ENCODE data around the gene TLX2.
A peak's percentile ranks its signal among the peaks of the same experiment; 100 is the strongest.

The TLX2 gene

DNA sequence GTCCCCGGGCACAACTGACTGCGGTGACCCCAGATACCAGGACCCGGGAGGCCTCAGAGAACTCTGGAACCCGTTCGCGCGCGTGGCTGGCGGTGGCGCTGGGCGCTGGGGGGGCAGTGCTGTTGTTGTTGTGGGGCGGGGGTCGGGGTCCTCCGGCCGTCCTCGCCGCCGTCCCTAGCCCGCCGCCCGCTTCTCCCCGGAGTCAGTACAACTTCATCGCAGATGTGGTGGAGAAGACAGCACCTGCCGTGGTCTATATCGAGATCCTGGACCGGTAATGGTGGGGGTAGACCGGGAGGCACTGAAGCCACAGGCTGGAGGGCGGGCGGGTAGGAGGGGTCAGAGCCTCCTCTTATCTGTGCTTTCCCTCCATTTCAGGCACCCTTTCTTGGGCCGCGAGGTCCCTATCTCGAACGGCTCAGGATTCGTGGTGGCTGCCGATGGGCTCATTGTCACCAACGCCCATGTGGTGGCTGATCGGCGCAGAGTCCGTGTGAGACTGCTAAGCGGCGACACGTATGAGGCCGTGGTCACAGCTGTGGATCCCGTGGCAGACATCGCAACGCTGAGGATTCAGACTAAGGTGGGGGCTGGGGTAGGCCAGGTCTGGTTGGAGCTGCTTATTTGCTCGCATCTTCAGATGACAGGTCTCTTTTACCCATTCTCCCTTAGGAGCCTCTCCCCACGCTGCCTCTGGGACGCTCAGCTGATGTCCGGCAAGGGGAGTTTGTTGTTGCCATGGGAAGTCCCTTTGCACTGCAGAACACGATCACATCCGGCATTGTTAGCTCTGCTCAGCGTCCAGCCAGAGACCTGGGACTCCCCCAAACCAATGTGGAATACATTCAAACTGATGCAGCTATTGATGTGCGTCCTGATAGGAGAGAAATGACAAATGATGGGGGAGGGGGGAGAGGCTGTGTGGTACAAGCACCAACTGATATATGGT, 16.3 kb downstream of the TLX2 start:
- H3K9me3 Mint-ChIP-seq: no peaks in the 10 kb centered on the region
- H3K27me3 Mint-ChIP-seq: no peaks in the 10 kb centered on the region
- H3K27ac Mint-ChIP-seq: peak overlapping the region; percentile 99
- H3K4me1 Mint-ChIP-seq (ENCODE audit: low read depth): peaks cover 40% of the 10 kb centered on the region
- DNase-seq: peak; percentile 68
- peaks cover 76% of the 10 kb centered on the region for H3K36me3 Mint-ChIP-seq (ENCODE audit: low read depth)
- H3K4me3 Mint-ChIP-seq: peak overlapping the region; percentile 100

DNA sequence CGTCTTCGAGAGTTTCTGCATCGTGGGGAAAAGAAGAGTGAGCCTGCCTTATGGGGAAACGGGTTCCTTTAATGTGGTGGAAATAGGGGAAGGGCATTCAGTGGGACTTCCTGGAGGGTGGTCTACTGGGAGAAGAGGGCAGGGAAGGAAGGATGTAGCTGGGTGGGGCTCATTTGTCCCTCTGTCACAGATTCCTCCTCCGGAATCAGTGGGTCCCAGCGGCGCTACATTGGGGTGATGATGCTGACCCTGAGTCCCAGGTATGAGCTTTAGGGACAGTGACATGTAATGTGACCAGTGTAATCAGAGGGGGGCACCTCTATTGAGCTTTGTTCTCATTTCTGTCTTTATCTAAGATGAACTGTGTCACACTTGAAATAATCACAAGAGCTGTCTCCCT, 17.4 kb downstream of the TLX2 start:
- H3K36me3 Mint-ChIP-seq (ENCODE audit: low read depth): peaks cover 65% of the 10 kb centered on the region
- peak overlapping the region; percentile 99 for H3K27ac Mint-ChIP-seq
- peaks cover 35% of the 10 kb centered on the region for H3K4me1 Mint-ChIP-seq (ENCODE audit: low read depth)
- H3K9me3 Mint-ChIP-seq: no peaks in the 10 kb centered on the region
- no peak for DNase-seq
- H3K27me3 Mint-ChIP-seq: no peaks in the 10 kb centered on the region
- peak overlapping the region; percentile 100 for H3K4me3 Mint-ChIP-seq

DNA sequence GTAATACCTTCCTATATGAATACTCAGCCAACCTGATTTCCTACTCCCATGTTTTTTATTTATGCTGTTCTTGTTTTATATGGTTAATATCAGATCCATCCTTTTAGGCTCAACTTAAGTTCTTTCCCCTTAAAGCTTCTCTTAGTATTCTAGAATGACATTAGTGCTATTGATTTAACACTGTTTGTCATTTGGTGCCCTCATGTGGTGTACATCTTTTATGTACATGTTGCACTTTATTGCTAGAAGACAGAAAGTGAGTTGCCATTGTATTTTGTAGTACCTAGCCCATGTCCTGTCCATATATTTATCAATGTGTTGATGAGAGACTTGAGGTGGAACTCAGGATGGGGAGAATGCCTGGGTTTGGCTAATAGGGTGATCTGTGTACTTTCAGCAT, 18.0 kb downstream of the TLX2 start:
- H3K27me3 Mint-ChIP-seq: no peaks in the 10 kb centered on the region
- H3K36me3 Mint-ChIP-seq (ENCODE audit: low read depth): peaks cover 59% of the 10 kb centered on the region
- peaks cover 29% of the 10 kb centered on the region for H3K4me1 Mint-ChIP-seq (ENCODE audit: low read depth)
- H3K9me3 Mint-ChIP-seq: no peaks in the 10 kb centered on the region
- H3K27ac Mint-ChIP-seq: peak overlapping the region; percentile 99
- DNase-seq: no peak
- peak overlapping the region; percentile 100 for H3K4me3 Mint-ChIP-seq

DNA sequence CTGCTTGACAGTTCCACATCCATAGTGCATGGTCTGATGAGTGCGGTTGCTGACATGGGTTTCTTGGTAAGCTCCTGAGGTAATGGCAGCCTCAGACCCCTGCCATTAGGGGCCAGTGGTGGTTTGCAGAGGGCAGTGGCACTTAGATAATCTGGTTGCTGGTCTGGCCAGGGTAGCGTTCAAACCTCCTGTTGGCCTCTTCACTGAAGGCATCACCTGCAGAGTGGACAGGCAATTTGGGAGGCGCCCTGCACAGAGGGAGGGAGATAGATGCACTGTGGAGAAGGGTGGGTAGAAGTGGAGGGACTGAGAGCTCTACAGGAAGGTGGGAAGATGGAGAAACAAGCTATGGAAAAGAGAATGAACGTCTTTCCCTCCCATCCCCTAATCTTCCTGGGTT, 19.2 kb downstream of the TLX2 start:
- peaks cover 47% of the 10 kb centered on the region for H3K36me3 Mint-ChIP-seq (ENCODE audit: low read depth)
- no peaks in the 10 kb centered on the region for H3K9me3 Mint-ChIP-seq
- no peak overlapping the region for H3K4me3 Mint-ChIP-seq
- DNase-seq: no peak
- H3K27ac Mint-ChIP-seq: no peak overlapping the region
- peaks cover 17% of the 10 kb centered on the region for H3K4me1 Mint-ChIP-seq (ENCODE audit: low read depth)
- peaks cover 8% of the 10 kb centered on the region for H3K27me3 Mint-ChIP-seq

DNA sequence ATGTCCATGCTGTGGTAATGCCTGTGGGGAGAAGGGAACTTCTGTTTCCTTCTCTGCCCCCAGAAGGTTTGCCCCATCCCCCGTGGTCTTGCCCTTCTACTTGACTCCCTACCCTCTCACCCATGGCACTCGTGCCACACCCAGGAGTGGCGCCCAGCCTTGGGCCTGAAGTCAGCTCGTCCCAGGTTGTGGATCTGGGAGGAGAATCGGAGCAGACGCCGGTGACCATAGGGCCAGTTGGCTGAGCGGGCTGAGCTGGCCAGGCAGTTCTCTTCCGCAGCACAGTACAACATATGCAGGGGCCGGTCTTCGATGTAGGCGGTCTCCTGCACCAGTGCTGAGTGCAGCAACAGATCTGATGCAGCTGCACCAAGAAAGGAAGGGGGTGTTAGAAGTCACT, 20.2 kb downstream of the TLX2 start:
- H3K4me1 Mint-ChIP-seq (ENCODE audit: low read depth): peaks cover 17% of the 10 kb centered on the region
- no peak for DNase-seq

DNA sequence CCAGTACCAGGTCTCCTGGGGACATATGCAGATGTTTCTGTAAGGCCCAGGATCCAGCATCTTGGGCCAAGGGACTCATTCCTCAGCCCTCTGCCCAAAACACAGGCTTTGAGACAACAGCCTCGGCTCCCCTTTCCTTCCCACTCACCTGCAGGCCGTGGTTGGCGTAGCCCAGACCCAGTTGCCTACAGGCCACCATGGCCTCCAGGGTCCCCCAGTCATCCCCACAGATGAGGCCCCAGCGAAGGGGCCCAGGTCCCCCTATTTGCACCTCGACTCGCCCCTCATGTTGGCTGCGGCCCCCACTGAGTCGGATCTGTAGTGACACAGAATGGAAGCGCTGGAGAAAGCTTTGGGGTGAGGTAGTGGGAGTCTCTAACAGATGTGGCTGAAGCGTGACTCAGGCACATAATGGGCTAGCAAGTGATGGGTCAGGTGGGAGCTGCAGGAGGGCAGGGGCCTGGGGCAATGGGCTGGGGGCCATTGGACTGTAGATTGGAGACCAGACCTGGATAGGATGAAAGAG, 21.3 kb downstream of the TLX2 start:
- no peak for DNase-seq
- Mint-ChIP-seq H3K4me3 (no peak overlapping the region), H3K27me3 (peaks cover 24% of the 10 kb centered on the region), H3K27ac (no peak overlapping the region), H3K36me3 (ENCODE audit: low read depth) (peaks cover 34% of the 10 kb centered on the region), H3K9me3 (no peaks in the 10 kb centered on the region), H3K4me1 (ENCODE audit: low read depth) (peaks cover 17% of the 10 kb centered on the region)

More for the DNA sequence above, 20.2 kb downstream of the TLX2 start:
- Mint-ChIP-seq H3K9me3 (no peaks in the 10 kb centered on the region), H3K36me3 (ENCODE audit: low read depth) (peaks cover 37% of the 10 kb centered on the region), H3K27me3 (peaks cover 17% of the 10 kb centered on the region), H3K27ac (no peak overlapping the region), H3K4me3 (no peak overlapping the region)

DNA sequence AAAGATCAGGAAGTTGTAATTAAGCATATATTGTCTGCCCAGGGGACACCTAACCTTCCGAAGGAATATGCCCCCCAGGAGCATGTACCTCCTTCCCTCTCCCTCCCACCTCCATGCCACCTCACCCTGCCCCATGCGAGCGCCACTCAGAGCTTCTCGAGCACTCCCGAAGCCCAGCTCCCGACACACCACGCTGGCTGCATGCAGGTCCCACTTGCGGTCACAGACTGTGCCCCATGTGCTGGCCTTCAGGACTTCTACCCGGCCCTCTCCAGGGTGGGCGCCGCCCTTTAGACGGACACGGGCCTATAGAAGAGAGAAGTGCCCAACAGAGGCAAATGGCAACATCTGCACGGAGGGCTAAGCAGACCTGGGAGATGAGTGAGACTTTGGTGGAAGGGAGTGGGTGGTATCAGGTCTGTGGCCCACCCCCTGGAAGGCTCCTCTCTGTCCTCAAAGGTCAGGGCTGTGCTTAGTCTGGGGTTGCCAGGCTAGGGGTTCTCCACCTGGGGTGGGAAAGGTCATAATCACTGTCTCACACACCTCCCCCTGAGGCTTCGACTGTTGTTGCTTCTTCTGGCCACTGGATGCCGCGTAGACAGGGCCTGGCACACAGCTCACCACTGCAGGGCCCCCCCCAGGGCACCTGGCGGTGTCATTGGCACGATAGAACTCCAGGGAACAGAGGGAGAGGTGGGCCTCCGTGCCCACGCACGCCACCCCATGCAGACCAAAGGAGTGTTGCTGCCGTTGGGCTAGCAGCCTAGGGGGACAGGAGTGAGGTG, 22.1 kb downstream of the TLX2 start:
- Mint-ChIP-seq H3K4me1 (ENCODE audit: low read depth) (peaks cover 10% of the 10 kb centered on the region), H3K4me3 (no peak overlapping the region), H3K27me3 (peaks cover 24% of the 10 kb centered on the region), H3K9me3 (no peaks in the 10 kb centered on the region), H3K27ac (no peak overlapping the region), H3K36me3 (ENCODE audit: low read depth) (peaks cover 26% of the 10 kb centered on the region)
- DNase-seq: no peak

DNA sequence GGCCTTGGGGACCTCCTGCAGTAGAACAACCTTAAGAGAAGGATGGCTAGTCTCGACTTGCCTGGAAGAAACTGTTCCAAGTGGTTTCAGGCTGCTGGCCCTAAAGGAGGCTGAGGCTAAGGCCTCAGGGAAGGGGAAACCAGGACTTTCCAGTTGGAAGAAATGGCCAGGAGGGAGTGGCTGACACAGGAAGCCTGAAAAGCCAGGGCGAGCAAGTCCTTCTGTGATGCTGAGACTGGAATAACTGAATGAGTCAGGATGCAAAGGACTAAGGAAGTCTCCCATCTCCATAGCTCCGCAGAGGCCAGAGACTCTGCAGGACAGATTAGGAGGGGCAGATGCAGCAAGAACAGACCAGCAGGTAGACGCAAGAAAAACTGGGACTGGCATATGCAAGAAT, 22.9 kb downstream of the TLX2 start:
- Mint-ChIP-seq H3K4me3 (no peak overlapping the region), H3K9me3 (no peaks in the 10 kb centered on the region), H3K27me3 (peaks cover 25% of the 10 kb centered on the region), H3K36me3 (ENCODE audit: low read depth) (peaks cover 18% of the 10 kb centered on the region), H3K4me1 (ENCODE audit: low read depth) (peaks cover 2% of the 10 kb centered on the region), H3K27ac (no peak overlapping the region)
- no peak for DNase-seq

DNA sequence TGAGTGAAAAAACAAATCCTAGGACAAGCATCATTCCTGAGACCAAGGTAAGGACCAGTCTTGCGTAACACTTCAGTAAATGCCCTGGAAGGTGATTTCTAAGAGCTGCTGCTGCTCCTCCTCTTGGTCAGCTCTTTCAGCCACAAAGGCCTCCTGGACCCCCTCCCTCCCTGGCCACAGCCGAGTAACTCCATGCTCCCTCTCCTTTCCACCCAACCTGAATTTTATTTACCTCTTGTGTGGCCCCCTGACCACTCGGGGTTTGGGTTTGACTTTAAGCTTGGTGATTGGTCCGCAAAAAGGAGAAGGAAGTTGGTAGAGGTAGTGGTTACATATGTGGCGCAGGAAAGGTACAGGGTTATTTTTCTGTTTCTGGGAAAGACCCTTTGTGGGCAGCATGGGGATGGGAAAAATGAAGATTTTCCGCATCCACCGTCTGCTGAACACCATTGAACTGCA, 24.7 kb downstream of the TLX2 start:
- no peaks in the 10 kb centered on the region for H3K9me3 Mint-ChIP-seq
- H3K36me3 Mint-ChIP-seq (ENCODE audit: low read depth): peaks cover 2% of the 10 kb centered on the region
- H3K4me3 Mint-ChIP-seq: no peak overlapping the region
- no peak for DNase-seq
- no peak overlapping the region for H3K27ac Mint-ChIP-seq
- peaks cover 29% of the 10 kb centered on the region for H3K27me3 Mint-ChIP-seq
- H3K4me1 Mint-ChIP-seq (ENCODE audit: low read depth): no peaks in the 10 kb centered on the region

DNA sequence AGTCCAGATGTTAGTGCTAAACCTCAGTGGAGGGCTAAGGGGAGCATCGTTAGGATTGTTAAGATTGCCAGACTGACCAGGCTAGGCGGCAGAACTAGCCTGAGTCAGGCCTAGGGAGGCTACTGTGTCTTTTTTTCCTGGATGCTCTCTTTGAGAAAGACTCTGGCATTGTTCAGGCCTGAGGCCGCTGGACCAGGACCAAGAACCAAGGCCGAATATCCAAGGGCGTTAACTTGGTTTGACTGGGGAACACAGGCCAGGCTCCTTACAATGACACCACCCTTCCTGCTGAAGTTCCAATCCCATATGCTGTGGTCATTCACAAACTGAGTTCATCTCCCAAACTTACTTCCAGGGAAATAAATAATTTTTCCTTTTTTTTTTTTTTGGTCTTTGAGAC, 26.0 kb downstream of the TLX2 start:
- Mint-ChIP-seq H3K36me3 (ENCODE audit: low read depth) (no peaks in the 10 kb centered on the region), H3K4me1 (ENCODE audit: low read depth) (no peaks in the 10 kb centered on the region), H3K9me3 (no peaks in the 10 kb centered on the region), H3K27ac (no peak overlapping the region), H3K4me3 (no peak overlapping the region), H3K27me3 (peaks cover 29% of the 10 kb centered on the region)
- no peak for DNase-seq

DNA sequence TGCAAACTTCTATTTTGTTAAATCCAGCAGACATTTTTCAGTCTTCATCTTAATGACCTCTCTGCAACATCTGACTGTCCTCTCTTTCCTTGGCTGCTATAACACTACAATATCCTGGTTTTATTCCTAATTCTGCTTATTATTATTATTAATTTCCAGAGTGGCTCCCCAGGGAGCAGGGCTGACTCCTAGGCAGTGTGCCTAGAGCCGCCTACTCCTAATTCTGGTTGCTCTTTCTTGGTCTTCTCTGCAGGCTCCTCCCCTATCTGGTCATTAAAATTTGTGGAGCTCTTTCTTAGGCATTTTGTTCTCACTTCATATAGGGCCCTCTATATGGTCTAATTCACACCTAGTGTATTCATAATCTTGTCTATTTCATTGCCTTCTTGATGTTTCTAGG, 28.7 kb downstream of the TLX2 start:
- Mint-ChIP-seq H3K4me1 (ENCODE audit: low read depth) (no peaks in the 10 kb centered on the region), H3K27ac (no peak overlapping the region), H3K4me3 (no peak overlapping the region), H3K36me3 (ENCODE audit: low read depth) (no peaks in the 10 kb centered on the region), H3K9me3 (no peaks in the 10 kb centered on the region), H3K27me3 (peaks cover 37% of the 10 kb centered on the region)
- DNase-seq: no peak

DNA sequence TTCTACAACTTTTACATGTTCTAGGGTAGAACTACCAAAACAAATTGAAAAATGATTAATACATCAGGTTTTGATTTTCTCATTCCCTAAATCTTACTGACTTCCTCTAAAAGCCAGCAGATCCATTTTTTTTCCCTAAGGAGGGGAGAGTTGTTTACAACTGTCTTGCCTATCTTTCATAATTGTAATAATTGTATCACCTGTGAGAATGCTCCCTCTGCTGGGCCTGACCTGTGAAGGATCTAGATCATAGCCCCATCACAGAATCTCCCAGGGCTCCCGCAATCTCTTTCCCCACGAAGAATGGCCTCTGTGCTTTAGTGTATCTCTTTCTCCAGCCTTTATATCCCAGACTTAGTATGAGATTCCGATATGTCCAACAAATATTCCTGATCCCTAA, 30.4 kb downstream of the TLX2 start:
- H3K9me3 Mint-ChIP-seq: no peaks in the 10 kb centered on the region
- no peak for DNase-seq
- no peaks in the 10 kb centered on the region for H3K36me3 Mint-ChIP-seq (ENCODE audit: low read depth)
- no peak overlapping the region for H3K27ac Mint-ChIP-seq
- peaks cover 7% of the 10 kb centered on the region for H3K4me1 Mint-ChIP-seq (ENCODE audit: low read depth)
- peaks cover 34% of the 10 kb centered on the region for H3K27me3 Mint-ChIP-seq
- no peak overlapping the region for H3K4me3 Mint-ChIP-seq

DNA sequence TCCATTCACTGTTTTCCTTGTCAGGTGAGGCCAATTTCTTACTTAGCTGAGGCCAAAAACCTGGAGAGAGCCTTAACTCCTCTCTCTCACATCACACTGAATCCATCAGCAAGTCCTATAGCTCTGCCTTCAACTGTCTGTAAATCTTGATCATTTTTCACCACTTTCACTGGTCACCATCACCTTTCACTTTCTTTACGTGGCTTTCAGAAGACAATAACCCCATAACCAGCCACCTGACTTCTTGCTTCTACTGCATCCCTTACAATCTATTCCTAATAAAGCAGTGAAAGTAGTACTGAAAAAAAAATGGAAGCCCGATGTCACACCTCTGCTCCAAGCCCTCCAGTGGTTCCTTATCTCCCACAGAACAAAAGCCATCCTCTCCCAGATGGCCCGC, 31.8 kb downstream of the TLX2 start:
- DNase-seq: no peak
- peaks cover 42% of the 10 kb centered on the region for H3K27me3 Mint-ChIP-seq

DNA sequence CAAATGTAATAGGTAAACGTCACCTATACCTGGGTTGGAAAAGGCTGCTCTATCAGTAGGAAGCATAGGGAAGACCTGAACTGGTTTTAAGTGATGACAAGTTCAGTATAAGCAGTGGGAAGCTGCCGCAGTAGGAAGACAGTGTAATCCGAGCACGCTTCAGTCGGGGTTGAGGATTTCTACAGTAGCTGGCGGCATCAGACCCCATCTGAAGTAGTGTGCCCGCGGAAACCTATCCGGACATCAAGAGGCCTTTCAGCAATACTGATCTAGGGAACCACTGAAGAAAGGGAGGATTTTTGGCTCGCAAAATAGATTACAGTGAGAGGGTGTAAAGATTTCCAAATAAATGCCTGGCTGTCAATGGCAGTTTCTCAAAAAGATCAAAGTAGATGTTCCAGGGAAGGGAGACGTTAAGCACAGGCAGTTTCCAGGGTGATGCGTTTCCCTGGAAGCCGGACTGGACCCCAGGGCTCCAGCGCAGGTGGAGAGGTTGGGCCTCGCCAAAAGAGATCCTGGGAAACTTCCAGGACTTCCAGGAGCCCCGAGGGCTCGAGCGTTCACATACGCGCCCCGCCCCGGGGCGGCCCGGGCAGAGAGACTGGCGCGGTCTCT, 34.1 kb downstream of the TLX2 start:
- H3K4me1 Mint-ChIP-seq (ENCODE audit: low read depth): peaks cover 12% of the 10 kb centered on the region
- no peak overlapping the region for H3K27ac Mint-ChIP-seq
- H3K4me3 Mint-ChIP-seq: peak overlapping the region; percentile 66
- H3K9me3 Mint-ChIP-seq: no peaks in the 10 kb centered on the region
- no peaks in the 10 kb centered on the region for H3K36me3 Mint-ChIP-seq (ENCODE audit: low read depth)
- peaks cover 48% of the 10 kb centered on the region for H3K27me3 Mint-ChIP-seq
- DNase-seq: no peak

More for the DNA sequence above, 31.8 kb downstream of the TLX2 start:
- H3K9me3 Mint-ChIP-seq: no peaks in the 10 kb centered on the region
- H3K36me3 Mint-ChIP-seq (ENCODE audit: low read depth): no peaks in the 10 kb centered on the region
- no peak overlapping the region for H3K27ac Mint-ChIP-seq
- H3K4me1 Mint-ChIP-seq (ENCODE audit: low read depth): peaks cover 8% of the 10 kb centered on the region
- no peak overlapping the region for H3K4me3 Mint-ChIP-seq
